Breast epithelium (tissue), 4 donors: ENCODE data around the gene KRCC1. TPM values are rescaled to one million over a fixed set of nuclear protein-coding genes. Genes with fewer than 3 reads are reported as not detected.
"Not testable (repeated sequence)": the region's sequence is repeated elsewhere in the genome, so short reads cannot be mapped to it uniquely, and the experiment has no call there.

Experiments
- DNase-seq, 2 donors: peaks; one replicate each; pipeline ENCODE4 v3.0.0-alpha.2; 2019; ENCODE audit warnings: low spot score in 2 of 2
- H3K27ac ChIP-seq, 2 donors: fragments of 200-600 bp; sonication (generic) in 1 of 2; one replicate each; pipeline ENCODE4 v1.5.1; 2016 to 2019; ENCODE audit warnings: mild to moderate bottlenecking in 1 of 2
- H3K27me3 ChIP-seq, 2 donors: fragments of 200-600 bp; sonication (generic) in 1 of 2; one replicate each; pipeline versions ENCODE4 v1.5.1 to v1.6.0; 2017 to 2019; ENCODE audit warnings: control low read depth in 1 of 2, mild to moderate bottlenecking in 1 of 2
- H3K36me3 ChIP-seq: fragments of 200-600 bp; one replicate; pipeline ENCODE4 v1.5.1; 2019
- H3K4me1 ChIP-seq, 2 donors: fragments of 200-600 bp; sonication (generic); one replicate each; pipeline ENCODE4 v1.5.1; 2016 to 2019; ENCODE audit warnings: control low read depth in 1 of 2
- H3K4me3 ChIP-seq, 3 donors: fragments of 200-600 bp; sonication (generic); 1 replicate in 2 of 3; 2 replicates in 1 of 3; pipeline ENCODE4 v1.5.1; 2016 to 2019; ENCODE audit warnings: mild to moderate bottlenecking in 3 of 3, moderate library complexity in 2 of 3
- H3K9me3 ChIP-seq, 2 donors: fragments of 200-600 bp; sonication (generic) in 1 of 2; one replicate each; pipeline ENCODE4 v1.5.1; 2016 to 2019; ENCODE audit warnings: control low read depth in 1 of 2
- POLR2A ChIP-seq: fragments of 450-650 bp; IDR thresholded peaks from one replicate; pipeline ENCODE4 v1.6.1; 2016; ENCODE audit warnings: antibody characterized with exemption, mild to moderate bottlenecking, moderate library complexity
- POLR2AphosphoS5 ChIP-seq, 3 donors: sonication (generic); formaldehyde crosslinking; IDR thresholded peaks; one replicate each; pipeline ENCODE4 v1.6.1; 2017; ENCODE audit warnings: antibody characterized with exemption in 3 of 3
- intact Hi-C: fragments of 100-400 bp; cut with DNase I; formaldehyde crosslinking; loops from one replicate; pipeline ENCODE4 v1.15.1; 2023; ENCODE audit warnings: low total_unique reads
- total RNA-seq, 3 donors: library from RNA; depleted of rRNA; stranded (reverse); fragments of >200 nt; gene quantifications; one replicate each; pipeline ENCODE4 v1.1.0, GENCODE V29; 2016
- TF ChIP-seq, protein P1 (sequence below), 3 donors: fragments of 450-650 bp; IDR thresholded peaks; one replicate each; pipeline ENCODE4 v1.5.1; 2016 to 2017; ENCODE audit warnings: antibody characterized with exemption in 3 of 3, mild to moderate bottlenecking in 3 of 3, moderate library complexity in 3 of 3

The KRCC1 gene
- total RNA-seq, 3 donors from 2014 or later: 34.1 to 44.8 (median 39.2) TPM

DNA sequence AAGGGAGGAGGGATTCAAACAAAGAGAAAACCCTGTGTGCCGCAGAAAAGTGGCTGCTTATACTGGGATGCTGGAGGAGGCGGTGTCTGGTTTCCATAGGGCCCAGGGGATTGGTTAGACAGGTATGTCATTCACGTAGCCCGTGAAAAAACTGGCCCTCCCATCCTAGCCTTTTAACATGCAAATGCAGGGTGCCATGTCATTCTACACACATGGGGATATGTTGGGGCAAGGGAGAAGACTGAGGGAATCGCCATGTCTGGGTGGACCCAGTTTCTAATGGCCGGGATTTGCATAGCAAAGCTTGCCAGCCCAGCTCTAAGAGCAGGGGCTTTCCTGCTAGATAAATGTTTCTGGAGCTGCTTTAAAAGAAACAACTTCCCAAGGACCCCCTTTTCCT, 31.1 kb downstream of the KRCC1 start:
- no peaks in the 10 kb centered on the region for H3K36me3 ChIP-seq
- no peak for DNase-seq
- TF ChIP-seq POLR2AphosphoS5 (IDR thresholded peaks at IDR 0.05) (no peak), POLR2A (no peak)
- TF ChIP-seq, protein P1, sequence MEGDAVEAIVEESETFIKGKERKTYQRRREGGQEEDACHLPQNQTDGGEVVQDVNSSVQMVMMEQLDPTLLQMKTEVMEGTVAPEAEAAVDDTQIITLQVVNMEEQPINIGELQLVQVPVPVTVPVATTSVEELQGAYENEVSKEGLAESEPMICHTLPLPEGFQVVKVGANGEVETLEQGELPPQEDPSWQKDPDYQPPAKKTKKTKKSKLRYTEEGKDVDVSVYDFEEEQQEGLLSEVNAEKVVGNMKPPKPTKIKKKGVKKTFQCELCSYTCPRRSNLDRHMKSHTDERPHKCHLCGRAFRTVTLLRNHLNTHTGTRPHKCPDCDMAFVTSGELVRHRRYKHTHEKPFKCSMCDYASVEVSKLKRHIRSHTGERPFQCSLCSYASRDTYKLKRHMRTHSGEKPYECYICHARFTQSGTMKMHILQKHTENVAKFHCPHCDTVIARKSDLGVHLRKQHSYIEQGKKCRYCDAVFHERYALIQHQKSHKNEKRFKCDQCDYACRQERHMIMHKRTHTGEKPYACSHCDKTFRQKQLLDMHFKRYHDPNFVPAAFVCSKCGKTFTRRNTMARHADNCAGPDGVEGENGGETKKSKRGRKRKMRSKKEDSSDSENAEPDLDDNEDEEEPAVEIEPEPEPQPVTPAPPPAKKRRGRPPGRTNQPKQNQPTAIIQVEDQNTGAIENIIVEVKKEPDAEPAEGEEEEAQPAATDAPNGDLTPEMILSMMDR (IDR thresholded peaks at IDR 0.05): no peak
- no peaks in the 10 kb centered on the region for H3K9me3 ChIP-seq
- no peaks in the 10 kb centered on the region for H3K27me3 ChIP-seq
- no peak overlapping the region for H3K27ac ChIP-seq
- intact Hi-C loops: no loop called here
- H3K4me3 ChIP-seq: no peak overlapping the region
- no peaks in the 10 kb centered on the region for H3K4me1 ChIP-seq

DNA sequence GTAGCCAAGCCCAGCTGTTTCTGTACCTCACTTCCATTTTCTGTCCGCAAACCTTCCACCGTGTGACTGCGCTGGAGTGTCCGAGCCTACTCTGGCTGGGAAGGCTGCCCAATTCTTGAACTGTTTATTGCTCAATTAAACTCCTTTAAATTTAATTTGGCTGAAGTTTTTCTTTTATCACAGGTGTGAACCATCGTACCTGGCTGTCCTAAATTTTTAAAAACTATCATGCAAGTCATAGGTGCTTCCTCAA, 33.0 kb downstream of the KRCC1 start:
- intact Hi-C loops: no loop called here
- no peak overlapping the region for H3K27ac ChIP-seq

DNA sequence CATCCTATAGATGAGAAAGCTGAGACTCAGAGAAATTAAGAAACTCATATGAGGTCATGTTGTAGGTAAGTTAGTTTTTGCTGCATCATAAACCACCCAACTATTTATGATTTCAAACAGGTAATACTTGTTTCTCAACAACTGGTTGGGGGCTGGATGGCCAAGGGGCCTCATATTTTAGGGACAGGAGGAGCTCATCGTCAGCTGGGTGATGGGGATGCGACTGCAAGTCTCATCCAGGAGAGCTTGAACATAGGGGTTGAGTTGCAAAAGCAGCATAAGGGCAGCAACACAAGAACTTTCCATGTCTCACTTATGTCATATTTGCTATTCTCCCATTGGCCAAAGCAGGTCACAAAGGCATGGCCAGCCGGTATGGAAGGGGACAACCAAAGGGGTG, 35.6 kb downstream of the KRCC1 start:
- Histone ChIP-seq H3K27ac (no peak overlapping the region), H3K4me1 (no peaks in the 10 kb centered on the region), H3K27me3 (no peaks in the 10 kb centered on the region), H3K9me3 (no peaks in the 10 kb centered on the region), H3K4me3 (no peak overlapping the region), H3K36me3 (no peaks in the 10 kb centered on the region)
- intact Hi-C loops: no loop called here
- no peak for DNase-seq
- TF ChIP-seq, protein P1 (IDR thresholded peaks at IDR 0.05): no peak
- no peak for TF ChIP-seq POLR2AphosphoS5 (IDR thresholded peaks at IDR 0.05)
- TF ChIP-seq POLR2A: no peak

More for the DNA sequence above, 33.0 kb downstream of the KRCC1 start:
- H3K4me1 ChIP-seq: no peaks in the 10 kb centered on the region
- no peak overlapping the region for H3K4me3 ChIP-seq
- no peaks in the 10 kb centered on the region for H3K9me3 ChIP-seq
- H3K36me3 ChIP-seq: no peaks in the 10 kb centered on the region
- no peak for DNase-seq
- no peaks in the 10 kb centered on the region for H3K27me3 ChIP-seq
- TF ChIP-seq POLR2A: no peak
- TF ChIP-seq, protein P1 (IDR thresholded peaks at IDR 0.05): no peak
- no peak for TF ChIP-seq POLR2AphosphoS5 (IDR thresholded peaks at IDR 0.05)

DNA sequence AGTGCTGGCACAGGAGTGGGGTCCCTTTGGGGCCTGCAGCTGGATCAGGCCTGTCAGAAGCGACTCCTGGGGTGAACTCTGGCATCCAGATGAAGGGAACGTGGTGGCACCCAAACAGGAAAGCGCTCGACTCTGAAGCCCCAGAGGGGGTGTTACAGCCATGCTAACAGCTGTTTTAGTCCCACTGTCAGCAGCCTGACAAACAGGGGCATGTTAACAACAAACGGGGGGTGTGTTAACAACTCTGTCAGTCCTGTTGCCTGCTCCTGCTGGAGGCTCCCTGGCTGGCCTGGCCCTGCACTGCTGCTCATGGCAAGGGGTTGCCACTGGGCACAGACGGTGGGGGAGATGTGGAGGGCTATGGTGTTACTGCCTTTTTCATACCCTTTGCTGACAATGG, 36.7 kb downstream of the KRCC1 start:
- no peak for DNase-seq
- intact Hi-C loops: no loop called here
- Histone ChIP-seq H3K36me3 (no peaks in the 10 kb centered on the region), H3K27me3 (no peaks in the 10 kb centered on the region), H3K27ac (no peak overlapping the region), H3K4me1 (no peaks in the 10 kb centered on the region), H3K9me3 (no peaks in the 10 kb centered on the region), H3K4me3 (no peak overlapping the region)
- TF ChIP-seq POLR2AphosphoS5 (IDR thresholded peaks at IDR 0.05) (no peak), POLR2A (no peak)
- TF ChIP-seq, protein P1 (IDR thresholded peaks at IDR 0.05): no peak

DNA sequence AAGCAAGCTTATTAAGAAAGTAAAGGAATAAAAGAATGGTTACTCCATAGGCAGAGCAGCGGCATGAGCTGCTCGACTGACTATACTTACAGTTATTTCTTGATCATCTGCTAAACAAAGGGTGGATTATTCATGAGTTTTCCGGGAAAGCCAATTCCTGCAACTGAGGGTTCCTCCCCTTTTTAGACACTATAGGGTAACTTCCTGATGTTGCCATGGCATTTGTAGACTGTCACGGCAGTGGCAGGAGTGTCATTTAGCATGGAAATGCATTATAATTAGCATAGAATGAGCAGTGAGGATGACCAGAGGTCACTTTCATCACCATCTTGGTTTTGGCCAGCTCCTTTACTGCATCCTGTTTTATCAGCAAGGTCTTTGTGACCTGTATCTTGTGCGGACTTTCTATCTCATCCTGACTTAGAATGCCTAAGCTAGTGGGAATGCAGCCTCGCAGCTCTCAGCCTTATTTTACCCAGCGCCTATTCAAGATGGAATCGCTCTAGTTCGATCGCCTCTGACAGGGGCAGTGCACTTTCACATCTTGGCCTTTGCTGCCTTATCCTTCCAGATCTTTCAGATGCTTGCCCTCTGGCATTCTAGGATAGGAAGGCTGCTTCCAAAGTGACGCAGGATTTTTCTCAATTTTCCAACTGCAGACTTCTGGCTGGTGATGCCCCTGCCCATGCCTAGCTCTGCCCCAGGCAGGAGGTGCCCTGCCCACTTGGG, 37.3 kb downstream of the KRCC1 start:
- H3K36me3 ChIP-seq, DNase-seq, intact Hi-C loops, H3K9me3 ChIP-seq, H3K4me3 ChIP-seq, H3K4me1 ChIP-seq, H3K27me3 ChIP-seq, H3K27ac ChIP-seq: not testable (repeated sequence)

DNA sequence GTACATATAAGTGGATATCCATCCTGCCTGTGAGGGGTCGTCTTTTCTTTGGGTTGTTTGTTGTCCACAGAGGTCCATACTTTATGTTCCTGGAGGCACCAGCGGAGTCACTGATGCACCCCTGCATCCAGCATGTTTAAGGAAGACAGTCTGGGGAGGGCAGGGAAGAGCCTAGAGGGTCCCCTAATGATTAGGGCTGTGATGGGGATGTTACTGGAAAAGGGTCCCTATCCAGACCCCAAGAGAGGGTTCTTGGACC, 37.9 kb downstream of the KRCC1 start:
- H3K9me3 ChIP-seq, DNase-seq, H3K4me1 ChIP-seq, H3K36me3 ChIP-seq, H3K27ac ChIP-seq, H3K27me3 ChIP-seq, intact Hi-C loops: not testable (repeated sequence)
- H3K4me3 ChIP-seq: peak overlapping the region in 1 of 3 donors; percentile 74
